Esophagus muscularis mucosa (tissue), 4 donors: ENCODE data around the gene GPRIN1. TPM values are rescaled to one million over a fixed set of nuclear protein-coding genes. Genes with fewer than 3 reads are reported as not detected.
A peak's percentile ranks its signal among the peaks of the same experiment; 100 is the strongest.

Source experiments
- DNase-seq: peaks from one replicate; pipeline ENCODE4 v3.0.0-alpha.2; 2017; ENCODE audit errors: extremely low spot score
- H3K27ac ChIP-seq, 4 donors: fragments of 200-600 bp; sonication (generic); replicated peaks in 1 of 4; 1 replicate in 3 of 4; 2 replicates in 1 of 4; pipeline ENCODE4 v1.5.1; 2016 to 2019; ENCODE audit warnings: mild to moderate bottlenecking in 1 of 4
- H3K27me3 ChIP-seq, 4 donors: fragments of 200-600 bp; sonication (generic); one replicate each; pipeline versions ENCODE4 v1.5.1 to v1.6.0; 2016 to 2019
- H3K36me3 ChIP-seq, 4 donors: fragments of 200-600 bp; sonication (generic); one replicate each; pipeline ENCODE4 v1.5.1; 2016 to 2019
- H3K4me1 ChIP-seq, 4 donors: fragments of 200-600 bp; sonication (generic); one replicate each; pipeline ENCODE4 v1.5.1; 2016 to 2019
- H3K4me3 ChIP-seq, 4 donors: fragments of 200-600 bp; sonication (generic); 1 replicate in 2 of 4; 2 replicates in 2 of 4; pipeline ENCODE4 v1.5.1; 2016 to 2019; ENCODE audit warnings: mild to moderate bottlenecking in 4 of 4, moderate library complexity in 1 of 4
- H3K9me3 ChIP-seq, 4 donors: fragments of 200-600 bp; sonication (generic); 1 replicate in 3 of 4; 2 replicates in 1 of 4; pipeline ENCODE4 v1.5.1; 2016 to 2019
- CTCF ChIP-seq, 3 experiments: fragments of 200-600 bp in 2 of 3; fragments of 450-650 bp in 1 of 3; sonication (generic) in 2 of 3; IDR thresholded peaks; one replicate each; pipeline ENCODE4 v1.5.1; 2017 to 2019; ENCODE audit warnings: antibody characterized with exemption in 3 of 3, mild to moderate bottlenecking in 2 of 3, moderate library complexity in 1 of 3
- EP300 ChIP-seq: sonication (generic); formaldehyde crosslinking; IDR thresholded peaks from one replicate; pipeline ENCODE4 v1.6.1; 2017; ENCODE audit warnings: antibody characterized with exemption
- POLR2A ChIP-seq: fragments of 450-650 bp; IDR thresholded peaks from one replicate; pipeline ENCODE4 v1.6.1; 2017; ENCODE audit warnings: antibody characterized with exemption, moderate library complexity, mild to moderate bottlenecking, low read depth
- POLR2AphosphoS5 ChIP-seq, 2 donors: sonication (generic); formaldehyde crosslinking; IDR thresholded peaks; one replicate each; pipeline ENCODE4 v1.6.1; 2017; ENCODE audit warnings: antibody characterized with exemption in 2 of 2
- WGBS: methylation state at CpG from one replicate; pipeline ENCODE4 v1.1.5; 2018; 5-methylcytosine and 5-hydroxymethylcytosine counted together
- intact Hi-C: fragments of 100-400 bp; cut with DNase I; formaldehyde crosslinking; loops from one replicate; pipeline ENCODE4 v1.15.1; 2023
- total RNA-seq, 4 donors: library from RNA; depleted of rRNA; stranded (reverse); fragments of >200 nt; gene quantifications; one replicate each; pipeline versions ENCODE4 v1.1.0 to v1.2.1, GENCODE V29; 2016

Gene GPRIN1
- total RNA-seq, 4 donors from 2014 or later = 0.42 to 1.0 (median 0.95) TPM

GRCh38 chr5:176646707-176647029 is 36.7 kb upstream of the GPRIN1 start:
- H3K4me3 ChIP-seq = peak overlapping the region; percentile 78 to 85 (median 84)
- peak overlapping the region; percentile 80 to 87 (median 81) for H3K27ac ChIP-seq
- TF ChIP-seq POLR2A (no peak), EP300 (no peak), POLR2AphosphoS5 (IDR thresholded peaks at IDR 0.05) (no peak), CTCF (IDR thresholded peaks at IDR 0.05) (no peak)
- H3K36me3 ChIP-seq = no peaks in the 10 kb centered on the region
- peaks cover 17 to 47% (median 39%) of the 10 kb centered on the region in 4 donors for H3K4me1 ChIP-seq
- DNase-seq = no peak
- no CpG with 5 or more reads among the region's 11 CpGs for WGBS
- intact Hi-C loops = loop anchor here (2.0 to 5.0 kb wide), 2 partner anchors 72 to 104 kb away; no protein-coding TSS in a partner anchor
- H3K9me3 ChIP-seq = no peaks in the 10 kb centered on the region
- no peaks in the 10 kb centered on the region for H3K27me3 ChIP-seq

- intact Hi-C loops = loop anchor here (2.0 to 5.0 kb wide), 2 partner anchors 71 to 104 kb away; no protein-coding TSS in a partner anchor
- H3K27ac ChIP-seq = peak overlapping the region; percentile 80 to 87 (median 81)
- no peaks in the 10 kb centered on the region for H3K27me3 ChIP-seq
- peak overlapping the region; percentile 78 to 85 (median 84) for H3K4me3 ChIP-seq
- peaks cover 17 to 42% (median 39%) of the 10 kb centered on the region in 4 donors for H3K4me1 ChIP-seq
- no peaks in the 10 kb centered on the region for H3K36me3 ChIP-seq
- no peak for DNase-seq
- no peaks in the 10 kb centered on the region for H3K9me3 ChIP-seq
- 96% methylated on average over 6 of the region's 7 CpGs for WGBS
- TF ChIP-seq CTCF (IDR thresholded peaks at IDR 0.05) (no peak), EP300 (no peak), POLR2A (no peak), POLR2AphosphoS5 (IDR thresholded peaks at IDR 0.05) (no peak)
Measured at GRCh38 chr5:176646049-176646706, 36.2 kb upstream of the GPRIN1 start.

- DNase-seq = no peak
- TF ChIP-seq EP300 (no peak), POLR2A (no peak), CTCF (IDR thresholded peaks at IDR 0.05) (no peak), POLR2AphosphoS5 (IDR thresholded peaks at IDR 0.05) (no peak)
- no peaks in the 10 kb centered on the region for H3K36me3 ChIP-seq
- intact Hi-C loops = loop anchor here (5.0 kb wide), 1 partner anchor 103 kb away; no protein-coding TSS in a partner anchor
- H3K27ac ChIP-seq = no peak overlapping the region
- no peaks in the 10 kb centered on the region for H3K9me3 ChIP-seq
- peaks cover 17 to 31% (median 28%) of the 10 kb centered on the region in 4 donors for H3K4me1 ChIP-seq
- no peaks in the 10 kb centered on the region for H3K27me3 ChIP-seq
- no peak overlapping the region for H3K4me3 ChIP-seq
- WGBS = 93% methylated on average over 22 of the region's 22 CpGs
Measured at GRCh38 chr5:176644878-176645670, 35.1 kb upstream of the GPRIN1 start.

GRCh38 chr5:176644294-176644693 is 34.3 kb upstream of the GPRIN1 start:
- Histone ChIP-seq H3K4me1 (peaks cover 17 to 24% (median 24%) of the 10 kb centered on the region in 4 donors), H3K9me3 (no peaks in the 10 kb centered on the region), H3K4me3 (no peak overlapping the region), H3K27me3 (no peaks in the 10 kb centered on the region), H3K27ac (no peak overlapping the region), H3K36me3 (no peaks in the 10 kb centered on the region)
- TF ChIP-seq CTCF (IDR thresholded peaks at IDR 0.05) = no peak
- TF ChIP-seq EP300 = no peak
- no peak for TF ChIP-seq POLR2AphosphoS5 (IDR thresholded peaks at IDR 0.05)
- no peak for TF ChIP-seq POLR2A
- no peak for DNase-seq
- WGBS = 67% methylated on average over 6 of the region's 9 CpGs
- intact Hi-C loops = no loop called here
